ENCODE measurements around the gene JUNB.
"Not testable (repeated sequence)": the region's sequence is repeated elsewhere in the genome, so short reads cannot be mapped to it uniquely, and the experiment has no call there.

Gene JUNB

DNA sequence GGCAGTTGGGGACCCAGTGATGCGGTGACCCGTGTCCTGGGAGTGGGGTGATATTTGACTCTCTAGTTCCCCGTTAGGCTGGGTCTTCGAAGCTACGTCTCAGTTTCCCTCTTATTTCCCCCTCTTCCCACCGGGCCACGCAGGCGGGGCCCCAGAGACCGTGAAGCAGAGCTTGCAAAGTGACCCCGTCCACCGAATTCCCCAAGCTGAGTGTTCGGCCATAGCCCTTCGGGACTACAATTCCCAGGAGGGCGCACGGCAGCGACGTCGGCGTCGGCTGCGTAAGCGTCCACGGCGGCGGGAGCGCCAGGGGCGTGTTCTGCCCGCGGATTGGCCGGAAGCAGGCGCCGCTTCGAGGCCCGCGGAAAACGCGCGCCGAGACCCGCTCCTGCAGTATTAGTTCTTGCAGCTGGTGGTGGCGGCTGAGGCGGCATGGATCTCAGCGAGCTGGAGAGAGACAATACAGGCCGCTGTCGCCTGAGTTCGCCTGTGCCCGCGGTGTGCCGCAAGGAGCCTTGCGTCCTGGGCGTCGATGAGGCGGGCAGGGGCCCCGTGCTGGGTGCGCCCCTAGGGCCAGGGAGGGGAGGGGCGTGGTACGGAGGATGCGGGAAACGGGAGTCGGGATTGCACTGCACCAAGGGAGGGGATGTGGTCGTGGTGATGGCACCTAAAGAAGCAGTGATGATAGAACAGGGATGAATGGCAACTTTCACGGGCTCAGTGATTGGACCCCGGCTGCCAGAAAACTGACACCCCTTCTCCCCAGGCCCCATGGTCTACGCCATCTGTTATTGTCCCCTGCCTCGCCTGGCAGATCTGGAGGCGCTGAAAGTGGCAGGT lies 15.2 kb downstream of the JUNB start, which contains the start of gene RNASEH2A:
RNASEH2A (plus strand) TSS at position 343 of the 840 bp plus-strand sequence; CDS start at position 433, 90 bp downstream.
- peak; percentile 98 for DNase-seq

DNA sequence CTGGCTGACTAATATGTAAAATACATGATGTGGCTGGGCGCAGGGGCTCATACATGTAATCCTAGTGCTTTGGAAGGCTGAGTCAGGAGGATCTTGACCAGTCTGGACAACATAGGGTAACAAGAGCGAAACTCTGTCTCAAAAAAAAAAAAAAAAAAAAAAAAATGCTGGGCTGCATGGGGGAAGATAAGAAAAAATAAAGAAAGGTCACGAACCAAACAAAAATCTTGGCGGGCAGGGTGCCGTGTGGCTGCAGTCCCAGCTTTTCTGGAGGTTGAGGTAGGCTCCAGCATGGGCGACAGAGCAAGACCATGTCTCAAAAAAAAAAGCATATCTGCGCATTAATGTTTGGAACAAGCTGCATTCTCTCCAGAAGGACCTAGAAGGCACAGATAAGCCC lies 23.8 kb downstream of the JUNB start:
- DNase-seq: no peak

GRCh38 chr19:12817188-12817587 lies 25.9 kb downstream of the JUNB start:
- not testable (repeated sequence) for DNase-seq

- DNase-seq: not testable (repeated sequence)
Observed at GRCh38 chr19:12817810-12818209, 26.5 kb downstream of the JUNB start.

DNA sequence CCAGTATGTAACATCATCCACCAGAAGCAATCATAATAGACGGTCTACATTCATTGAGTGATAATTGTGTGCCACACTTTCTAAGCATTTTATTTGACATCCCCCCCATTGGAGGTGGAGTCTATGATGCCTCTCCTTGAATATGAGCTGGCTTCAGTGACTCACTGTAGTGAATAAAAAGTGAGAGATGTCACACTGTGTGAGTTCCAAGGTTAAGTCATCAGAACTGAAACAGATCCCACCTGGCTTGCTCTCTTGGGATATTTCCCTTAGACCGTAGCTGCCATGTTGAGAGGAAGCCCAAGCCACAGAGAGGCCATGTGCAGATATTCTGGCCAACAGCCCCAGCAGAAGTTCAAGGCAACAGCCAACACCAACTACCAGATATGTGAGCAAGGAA lies 30.5 kb downstream of the JUNB start:
- peak; percentile 60 for DNase-seq

- DNase-seq: peak; percentile 52
Observed at GRCh38 chr19:12825254-12826131, 34.2 kb downstream of the JUNB start.

GRCh38 chr19:12828494-12828893 lies 37.2 kb downstream of the JUNB start:
- peak; percentile 92 for DNase-seq

GRCh38 chr19:12833418-12833737 lies 42.1 kb downstream of the JUNB start:
- no peak for DNase-seq

GRCh38 chr19:12833738-12834565 lies 42.7 kb downstream of the JUNB start:
- DNase-seq: peak; percentile 91

GRCh38 chr19:12834566-12834943 lies 43.3 kb downstream of the JUNB start, which contains the start of gene RTBDN:
RTBDN (minus strand) TSS chr19:12834579; CDS start chr19:12829979, 4,600 bp downstream.
- peak; percentile 90 for DNase-seq

DNA sequence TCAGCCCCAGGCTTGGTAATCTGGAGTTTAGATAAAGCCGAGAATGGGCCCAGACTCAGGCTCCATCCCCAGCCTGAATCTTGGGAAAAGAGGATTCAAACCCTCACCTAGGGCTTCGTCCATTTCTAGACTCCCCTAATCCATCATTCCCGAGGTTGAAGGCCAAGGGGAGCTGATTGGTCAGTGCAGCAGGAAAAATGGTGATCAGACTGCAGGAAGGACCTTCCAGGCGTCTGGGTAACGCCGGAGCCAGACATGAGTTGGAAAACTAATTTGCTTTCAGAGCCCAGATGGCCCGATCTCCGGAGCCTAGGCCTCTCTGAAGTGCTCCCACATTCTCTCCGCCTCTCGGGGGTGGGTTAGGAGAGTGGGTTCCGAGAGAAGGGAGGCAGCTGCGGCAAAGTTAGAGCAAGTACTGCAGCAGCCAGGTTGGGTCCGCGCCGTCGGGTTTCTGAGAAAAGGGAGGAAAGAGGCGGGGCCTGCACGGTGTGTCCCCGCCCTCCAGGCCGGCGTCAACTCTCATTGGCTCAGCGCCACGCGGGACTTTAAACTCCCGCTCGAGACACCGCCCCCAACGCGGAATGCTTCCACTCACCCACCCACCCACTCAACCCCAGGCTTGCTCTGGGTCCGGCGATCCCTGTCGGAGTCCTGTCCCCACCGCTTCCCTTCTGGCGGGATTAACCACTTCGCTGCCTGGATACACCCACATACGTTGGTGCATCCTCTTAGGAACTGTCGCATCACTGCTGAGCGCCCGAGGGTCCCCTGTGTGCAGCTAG lies 43.9 kb downstream of the JUNB start:
- DNase-seq: peak; percentile 94

DNA sequence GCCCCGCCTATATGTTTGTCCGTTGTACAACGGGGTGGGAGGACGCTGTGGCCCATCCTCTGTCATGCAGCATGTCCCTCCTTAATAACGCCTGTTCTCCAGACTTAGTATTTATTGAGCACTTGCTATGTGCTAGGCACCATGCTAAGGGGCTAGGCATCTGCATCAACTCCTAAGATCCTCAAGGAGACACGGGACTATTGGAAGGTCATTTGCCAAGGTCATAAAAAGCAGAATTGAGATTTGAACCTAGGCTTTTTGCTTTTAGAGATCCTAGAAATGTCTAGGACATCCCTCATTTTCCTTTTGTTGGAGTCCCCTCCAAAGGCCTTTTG lies 45.2 kb downstream of the JUNB start:
- DNase-seq: no peak

GRCh38 chr19:12837225-12837624 lies 45.9 kb downstream of the JUNB start:
- DNase-seq: peak; percentile 28

DNA sequence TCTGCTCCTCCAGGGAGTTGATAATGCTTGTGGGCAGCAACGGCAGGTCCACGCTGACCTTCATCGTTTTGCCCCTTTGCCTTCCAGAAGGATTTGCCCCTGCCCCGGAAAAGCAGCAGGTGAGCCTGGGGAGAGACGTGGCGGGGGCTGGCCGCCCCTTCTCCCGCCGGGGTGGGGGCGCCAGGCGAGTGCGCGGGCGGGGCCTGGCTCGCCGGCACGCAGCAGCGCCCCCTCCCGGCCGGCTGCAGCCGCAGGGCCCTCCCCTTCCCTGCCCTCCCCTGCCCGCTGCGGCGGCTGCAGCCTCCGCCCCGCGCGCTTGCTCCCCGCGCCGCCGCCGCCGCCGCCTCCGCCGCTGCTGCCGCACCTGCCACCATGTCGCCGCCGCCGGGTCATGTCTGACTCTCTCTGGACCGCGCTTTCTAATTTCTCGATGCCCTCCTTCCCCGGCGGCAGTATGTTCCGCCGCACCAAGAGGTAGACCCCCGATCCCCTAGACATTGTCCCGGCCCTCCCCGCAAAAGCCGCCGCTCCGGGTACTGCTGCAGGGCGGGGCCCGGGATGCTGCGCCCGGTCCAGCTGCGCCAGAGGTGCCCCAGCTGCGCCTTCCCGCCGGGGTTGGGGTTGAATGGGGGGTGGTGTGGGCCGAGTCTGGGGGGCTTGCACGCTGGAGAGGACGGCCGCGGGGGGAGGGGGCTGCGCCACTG lies 47.0 kb downstream of the JUNB start, which contains the start of gene MAST1:
MAST1 (plus strand) TSS at position 334 of the 704 bp plus-strand sequence; CDS start at position 392, 58 bp downstream.
- DNase-seq: peak; percentile 90

- DNase-seq: peak; percentile 68
Observed at GRCh38 chr19:12838886-12839756, 47.8 kb downstream of the JUNB start.

GRCh38 chr19:12840091-12841079 lies 49.1 kb downstream of the JUNB start:
- peak; percentile 95 for DNase-seq

- peak; percentile 99 for DNase-seq
Observed at GRCh38 chr19:12841094-12841493, 49.8 kb downstream of the JUNB start.

- no peak for DNase-seq
Observed at GRCh38 chr19:12842511-12842910, 51.2 kb downstream of the JUNB start.

Data from NCI-H69 (cell line).